Right lobe of liver (tissue), 4 donors: ENCODE results near the gene SLC39A2.

ENCODE experiments used
- CTCF ChIP-seq, 4 donors: fragments of 200-600 bp in 3 of 4; fragments of 450-650 bp in 1 of 4; IDR thresholded peaks; one replicate each; pipeline versions ENCODE4 v1.5.1 to v1.8.0; 2016 to 2022; ENCODE audit warnings: antibody characterized with exemption in 4 of 4, mild to moderate bottlenecking in 2 of 4
- POLR2A ChIP-seq: fragments of 450-650 bp; IDR thresholded peaks from one replicate; pipeline ENCODE4 v1.6.1; 2017; ENCODE audit warnings: antibody characterized with exemption, mild to moderate bottlenecking
- donor health status: DM: no; HTN: no; CAD: no.
- donor health status: DM: no; HTN: no; CAD: no.
- donor health status: DM: no; HTN: yes; CAD: no.

GRCh38 chr14:21038441-21039422, 39.6 kb downstream of the SLC39A2 start:
- peak; percentile 29 for TF ChIP-seq POLR2A
- no peak for TF ChIP-seq CTCF (IDR thresholded peaks at IDR 0.05)
